Measurements from ENCODE around the gene GPR45.
A peak's percentile ranks its signal among the peaks of the same experiment; 100 is the strongest.

DNA sequence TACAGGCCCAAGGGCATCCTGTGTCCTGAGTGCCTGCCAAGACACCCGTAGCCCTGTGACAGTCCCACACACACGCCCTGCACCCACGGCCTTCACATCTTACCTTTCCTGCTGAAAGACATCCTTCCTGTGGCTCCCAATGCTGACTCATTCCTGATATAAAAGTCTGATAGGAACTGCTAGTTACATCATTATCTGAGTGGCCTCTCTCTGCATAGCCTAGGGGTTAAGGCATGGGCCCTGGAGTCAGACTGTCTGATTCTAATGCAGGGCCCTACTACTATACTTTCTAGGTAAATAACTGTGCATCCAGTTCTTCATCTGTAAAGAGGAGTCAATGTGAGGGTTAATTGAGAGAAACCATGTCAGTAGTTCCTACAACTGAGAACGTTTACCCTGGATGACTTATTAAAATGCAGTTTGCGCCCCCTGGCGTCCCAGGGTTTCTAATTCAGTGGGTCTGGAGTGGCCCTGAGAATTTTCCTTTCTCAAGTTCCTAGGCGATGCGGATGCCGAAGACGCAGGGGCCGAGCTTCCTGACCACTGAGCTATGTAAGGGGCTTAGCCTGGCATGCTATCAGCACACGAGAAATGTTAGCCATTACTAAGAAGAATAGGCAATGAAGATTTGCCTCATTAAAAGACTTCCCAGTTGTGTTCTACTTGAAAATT, 6.0 kb upstream of the GPR45 start:
- TF ChIP-seq EZH2 (IDR thresholded peaks at IDR 0.05; ENCODE audit: borderline replicate concordance, low read depth, low read length, poor library complexity, severe bottlenecking): no peak
- TF ChIP-seq, protein P1, sequence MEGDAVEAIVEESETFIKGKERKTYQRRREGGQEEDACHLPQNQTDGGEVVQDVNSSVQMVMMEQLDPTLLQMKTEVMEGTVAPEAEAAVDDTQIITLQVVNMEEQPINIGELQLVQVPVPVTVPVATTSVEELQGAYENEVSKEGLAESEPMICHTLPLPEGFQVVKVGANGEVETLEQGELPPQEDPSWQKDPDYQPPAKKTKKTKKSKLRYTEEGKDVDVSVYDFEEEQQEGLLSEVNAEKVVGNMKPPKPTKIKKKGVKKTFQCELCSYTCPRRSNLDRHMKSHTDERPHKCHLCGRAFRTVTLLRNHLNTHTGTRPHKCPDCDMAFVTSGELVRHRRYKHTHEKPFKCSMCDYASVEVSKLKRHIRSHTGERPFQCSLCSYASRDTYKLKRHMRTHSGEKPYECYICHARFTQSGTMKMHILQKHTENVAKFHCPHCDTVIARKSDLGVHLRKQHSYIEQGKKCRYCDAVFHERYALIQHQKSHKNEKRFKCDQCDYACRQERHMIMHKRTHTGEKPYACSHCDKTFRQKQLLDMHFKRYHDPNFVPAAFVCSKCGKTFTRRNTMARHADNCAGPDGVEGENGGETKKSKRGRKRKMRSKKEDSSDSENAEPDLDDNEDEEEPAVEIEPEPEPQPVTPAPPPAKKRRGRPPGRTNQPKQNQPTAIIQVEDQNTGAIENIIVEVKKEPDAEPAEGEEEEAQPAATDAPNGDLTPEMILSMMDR (conservative IDR thresholded peaks at IDR 0.05; ENCODE audit: low read depth, low read length): peak; percentile 83
